Ishikawa (cell line): ENCODE data around the gene PNPLA7.

Experiments used
- CEBPB ChIP-seq: IDR thresholded peaks from 2 replicates; pipeline ENCODE4 v1.6.1; 2012
- CREB1 ChIP-seq: IDR thresholded peaks from 2 replicates; pipeline ENCODE4 v1.6.1; 2012; ENCODE audit warnings: low read depth
- EP300 ChIP-seq: IDR thresholded peaks from 2 replicates; pipeline ENCODE4 v1.6.1; 2012; ENCODE audit warnings: borderline replicate concordance
- FOXM1 ChIP-seq: IDR thresholded peaks from 2 replicates; pipeline ENCODE4 v1.6.1; 2012; ENCODE audit warnings: low read depth, borderline replicate concordance
- RAD21 ChIP-seq: IDR thresholded peaks from 2 replicates; pipeline ENCODE4 v1.6.1; 2012; ENCODE audit warnings: low read depth
- TAF1 ChIP-seq: IDR thresholded peaks from 2 replicates; pipeline ENCODE4 v1.6.1; 2012; ENCODE audit warnings: low read depth, mild to moderate bottlenecking
- TEAD4 ChIP-seq: IDR thresholded peaks from 2 replicates; pipeline ENCODE4 v1.6.1; 2012
- YY1 ChIP-seq: IDR thresholded peaks from 2 replicates; pipeline ENCODE4 v1.6.1; 2012; ENCODE audit warnings: low read depth
- TF ChIP-seq, protein P1 (sequence below): IDR thresholded peaks from 2 replicates; pipeline ENCODE4 v1.6.1; 2012
- TF ChIP-seq, protein P2 (sequence below): IDR thresholded peaks from 2 replicates; pipeline ENCODE4 v1.6.1; 2012

DNA sequence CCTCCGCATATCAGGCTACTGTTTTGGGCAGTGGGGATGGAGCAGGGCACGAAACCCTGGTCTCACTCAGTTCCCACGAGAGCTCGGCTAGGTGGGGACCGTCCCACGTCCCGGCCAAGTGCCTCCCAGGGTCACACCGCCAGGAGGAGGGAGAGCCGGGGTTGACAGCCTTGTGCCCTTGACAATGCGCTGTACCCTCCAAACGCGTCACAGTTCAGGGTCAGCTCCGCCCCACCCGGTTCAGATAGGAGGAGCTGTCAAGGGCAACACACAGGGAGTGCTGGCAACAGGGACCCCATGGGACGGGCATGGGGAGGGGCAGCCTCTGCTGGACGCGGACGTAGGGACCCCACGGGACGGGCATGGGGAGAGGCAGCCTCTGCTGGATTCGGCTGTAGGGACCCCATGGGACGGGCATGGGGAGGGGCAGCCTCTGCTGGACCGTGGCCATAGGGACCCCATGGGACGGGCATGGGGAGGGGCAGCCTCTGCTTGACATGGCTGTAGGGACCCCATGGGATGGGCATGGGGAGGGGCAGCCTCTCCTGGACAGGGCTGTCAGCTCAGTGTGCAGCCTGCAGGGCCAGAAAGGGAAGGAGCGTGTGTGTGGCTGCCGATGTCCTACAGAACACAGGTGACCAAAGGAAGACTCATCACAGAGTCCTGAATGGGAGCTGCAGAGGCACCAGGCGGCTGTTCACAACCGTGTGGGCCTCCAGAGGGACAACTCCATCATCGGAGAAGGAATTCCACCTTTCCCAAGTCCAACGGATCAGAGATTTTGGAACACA is 29.4 kb downstream of the PNPLA7 start:
- TF ChIP-seq EP300, result no peak
- no peak for TF ChIP-seq RAD21
- TF ChIP-seq, protein P1, sequence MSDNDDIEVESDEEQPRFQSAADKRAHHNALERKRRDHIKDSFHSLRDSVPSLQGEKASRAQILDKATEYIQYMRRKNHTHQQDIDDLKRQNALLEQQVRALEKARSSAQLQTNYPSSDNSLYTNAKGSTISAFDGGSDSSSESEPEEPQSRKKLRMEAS, result no peak
- TF ChIP-seq CEBPB, result no peak
- no peak for TF ChIP-seq TAF1
- no peak for TF ChIP-seq FOXM1
- TF ChIP-seq, protein P2, sequence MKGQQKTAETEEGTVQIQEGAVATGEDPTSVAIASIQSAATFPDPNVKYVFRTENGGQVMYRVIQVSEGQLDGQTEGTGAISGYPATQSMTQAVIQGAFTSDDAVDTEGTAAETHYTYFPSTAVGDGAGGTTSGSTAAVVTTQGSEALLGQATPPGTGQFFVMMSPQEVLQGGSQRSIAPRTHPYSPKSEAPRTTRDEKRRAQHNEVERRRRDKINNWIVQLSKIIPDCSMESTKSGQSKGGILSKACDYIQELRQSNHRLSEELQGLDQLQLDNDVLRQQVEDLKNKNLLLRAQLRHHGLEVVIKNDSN, result no peak
- TF ChIP-seq TEAD4, result no peak
- TF ChIP-seq YY1, result no peak
- TF ChIP-seq CREB1, result no peak
